HL-60 (cell line): ENCODE measurements around the gene TRIM9.

Experiments used
- SPI1 ChIP-seq: IDR thresholded peaks from 2 replicates; pipeline ENCODE4 v1.6.1; 2012; ENCODE audit warnings: low read depth, mild to moderate bottlenecking, borderline replicate concordance
- TF ChIP-seq, protein P1 (sequence below): IDR thresholded peaks from 2 replicates; pipeline ENCODE4 v1.6.1; 2012; ENCODE audit warnings: low read depth; ENCODE audit not compliant: insufficient replicate concordance
- TF ChIP-seq, protein P2 (sequence below): IDR thresholded peaks from one replicate; pipeline ENCODE4 v1.5.1; 2011; ENCODE audit warnings: low read length, control low read depth, inconsistent platforms; ENCODE audit not compliant: insufficient read depth

DNA sequence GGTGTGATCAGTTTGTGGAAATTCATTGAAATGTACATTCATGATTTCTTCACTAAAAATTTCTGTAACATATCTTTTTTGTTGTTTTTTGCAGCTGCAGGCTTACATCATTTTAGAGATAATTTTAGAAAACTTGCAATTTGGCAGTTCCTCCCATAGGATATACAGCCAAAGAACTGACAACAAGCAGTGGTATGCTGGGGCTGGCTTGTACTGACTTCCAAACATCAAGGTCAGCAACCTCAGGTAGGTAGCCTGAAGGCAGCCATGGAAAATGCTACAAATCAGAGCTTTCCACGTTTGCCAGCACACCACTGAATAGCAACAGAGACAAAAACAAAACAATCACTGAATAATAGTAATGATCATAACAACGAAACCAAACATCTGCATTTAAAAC, 21.2 kb downstream of the TRIM9 start:
- TF ChIP-seq, protein P1, sequence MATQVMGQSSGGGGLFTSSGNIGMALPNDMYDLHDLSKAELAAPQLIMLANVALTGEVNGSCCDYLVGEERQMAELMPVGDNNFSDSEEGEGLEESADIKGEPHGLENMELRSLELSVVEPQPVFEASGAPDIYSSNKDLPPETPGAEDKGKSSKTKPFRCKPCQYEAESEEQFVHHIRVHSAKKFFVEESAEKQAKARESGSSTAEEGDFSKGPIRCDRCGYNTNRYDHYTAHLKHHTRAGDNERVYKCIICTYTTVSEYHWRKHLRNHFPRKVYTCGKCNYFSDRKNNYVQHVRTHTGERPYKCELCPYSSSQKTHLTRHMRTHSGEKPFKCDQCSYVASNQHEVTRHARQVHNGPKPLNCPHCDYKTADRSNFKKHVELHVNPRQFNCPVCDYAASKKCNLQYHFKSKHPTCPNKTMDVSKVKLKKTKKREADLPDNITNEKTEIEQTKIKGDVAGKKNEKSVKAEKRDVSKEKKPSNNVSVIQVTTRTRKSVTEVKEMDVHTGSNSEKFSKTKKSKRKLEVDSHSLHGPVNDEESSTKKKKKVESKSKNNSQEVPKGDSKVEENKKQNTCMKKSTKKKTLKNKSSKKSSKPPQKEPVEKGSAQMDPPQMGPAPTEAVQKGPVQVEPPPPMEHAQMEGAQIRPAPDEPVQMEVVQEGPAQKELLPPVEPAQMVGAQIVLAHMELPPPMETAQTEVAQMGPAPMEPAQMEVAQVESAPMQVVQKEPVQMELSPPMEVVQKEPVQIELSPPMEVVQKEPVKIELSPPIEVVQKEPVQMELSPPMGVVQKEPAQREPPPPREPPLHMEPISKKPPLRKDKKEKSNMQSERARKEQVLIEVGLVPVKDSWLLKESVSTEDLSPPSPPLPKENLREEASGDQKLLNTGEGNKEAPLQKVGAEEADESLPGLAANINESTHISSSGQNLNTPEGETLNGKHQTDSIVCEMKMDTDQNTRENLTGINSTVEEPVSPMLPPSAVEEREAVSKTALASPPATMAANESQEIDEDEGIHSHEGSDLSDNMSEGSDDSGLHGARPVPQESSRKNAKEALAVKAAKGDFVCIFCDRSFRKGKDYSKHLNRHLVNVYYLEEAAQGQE = no peak
- TF ChIP-seq, protein P2, sequence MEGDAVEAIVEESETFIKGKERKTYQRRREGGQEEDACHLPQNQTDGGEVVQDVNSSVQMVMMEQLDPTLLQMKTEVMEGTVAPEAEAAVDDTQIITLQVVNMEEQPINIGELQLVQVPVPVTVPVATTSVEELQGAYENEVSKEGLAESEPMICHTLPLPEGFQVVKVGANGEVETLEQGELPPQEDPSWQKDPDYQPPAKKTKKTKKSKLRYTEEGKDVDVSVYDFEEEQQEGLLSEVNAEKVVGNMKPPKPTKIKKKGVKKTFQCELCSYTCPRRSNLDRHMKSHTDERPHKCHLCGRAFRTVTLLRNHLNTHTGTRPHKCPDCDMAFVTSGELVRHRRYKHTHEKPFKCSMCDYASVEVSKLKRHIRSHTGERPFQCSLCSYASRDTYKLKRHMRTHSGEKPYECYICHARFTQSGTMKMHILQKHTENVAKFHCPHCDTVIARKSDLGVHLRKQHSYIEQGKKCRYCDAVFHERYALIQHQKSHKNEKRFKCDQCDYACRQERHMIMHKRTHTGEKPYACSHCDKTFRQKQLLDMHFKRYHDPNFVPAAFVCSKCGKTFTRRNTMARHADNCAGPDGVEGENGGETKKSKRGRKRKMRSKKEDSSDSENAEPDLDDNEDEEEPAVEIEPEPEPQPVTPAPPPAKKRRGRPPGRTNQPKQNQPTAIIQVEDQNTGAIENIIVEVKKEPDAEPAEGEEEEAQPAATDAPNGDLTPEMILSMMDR = no peak
- TF ChIP-seq SPI1 = no peak
